GM20000 (cell line): ENCODE measurements around the gene HES2.

Experiments used
- DNase-seq: peaks from one replicate; pipeline ENCODE4 v3.0.0; 2012; ENCODE audit warnings: low spot score
- CTCF ChIP-seq: IDR thresholded peaks from 2 replicates; pipeline ENCODE4 v1.5.1; 2012; ENCODE audit warnings: mild to moderate bottlenecking, control low read depth; ENCODE audit errors: extremely low read depth, missing control alignments

Gene HES2

GRCh38 chr1:6412896-6413295 is 6.8 kb downstream of the HES2 start:
- TF ChIP-seq CTCF = no peak

DNA sequence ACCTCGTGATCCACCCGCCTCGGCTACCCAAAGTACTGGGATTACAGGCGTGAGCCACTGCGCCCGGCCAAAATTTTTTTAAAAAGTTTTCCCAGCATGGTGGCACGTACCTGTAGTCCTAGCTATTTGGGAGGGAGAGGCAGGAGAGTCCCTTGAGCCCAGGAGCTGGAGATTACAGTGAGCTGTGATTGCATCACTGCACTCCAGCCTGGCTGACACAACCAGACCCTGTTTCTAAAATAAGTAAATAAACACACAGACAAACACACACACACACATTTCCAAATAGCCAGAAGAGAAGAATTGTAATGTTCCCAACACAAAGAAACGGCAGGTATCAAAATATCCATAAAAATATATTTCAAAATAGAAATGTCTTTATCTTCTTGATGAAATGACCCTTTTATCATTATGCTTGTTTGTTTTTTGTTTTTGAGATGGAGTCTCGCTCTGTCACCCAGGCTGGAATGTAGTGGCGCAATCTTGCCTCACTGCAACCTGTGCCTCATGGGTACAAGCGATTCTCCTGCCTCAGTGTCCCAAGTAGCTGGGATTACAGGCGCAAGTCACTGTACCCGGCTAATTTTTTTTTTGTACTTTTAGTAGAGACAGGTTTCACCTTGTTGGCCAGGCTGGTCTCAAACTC is 9.3 kb downstream of the HES2 start:
- no peak for DNase-seq
- no peak for TF ChIP-seq CTCF

More at GRCh38 chr1:6412896-6413295, 6.8 kb downstream of the HES2 start:
- DNase-seq = no peak

DNA sequence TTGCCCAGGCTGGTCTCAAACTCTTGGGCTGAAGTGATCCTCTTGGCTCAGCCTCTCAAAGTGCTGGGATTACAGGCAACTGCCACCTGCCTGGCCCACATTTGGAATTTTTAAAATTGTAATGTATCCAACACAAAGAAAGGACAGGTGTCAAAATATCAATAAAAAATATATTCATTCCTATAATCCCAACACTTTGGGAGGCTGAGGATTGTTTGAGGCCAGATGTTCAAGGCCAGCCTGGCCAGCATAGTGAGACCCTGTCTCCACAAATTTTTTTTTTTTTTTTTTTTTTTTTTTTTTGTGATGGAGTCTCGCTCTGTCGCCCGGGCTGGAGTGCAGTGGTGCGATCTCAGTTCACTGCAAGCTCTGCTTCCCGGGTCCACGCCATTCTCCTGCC is 10.0 kb downstream of the HES2 start:
- no peak for TF ChIP-seq CTCF
- no peak for DNase-seq

DNA sequence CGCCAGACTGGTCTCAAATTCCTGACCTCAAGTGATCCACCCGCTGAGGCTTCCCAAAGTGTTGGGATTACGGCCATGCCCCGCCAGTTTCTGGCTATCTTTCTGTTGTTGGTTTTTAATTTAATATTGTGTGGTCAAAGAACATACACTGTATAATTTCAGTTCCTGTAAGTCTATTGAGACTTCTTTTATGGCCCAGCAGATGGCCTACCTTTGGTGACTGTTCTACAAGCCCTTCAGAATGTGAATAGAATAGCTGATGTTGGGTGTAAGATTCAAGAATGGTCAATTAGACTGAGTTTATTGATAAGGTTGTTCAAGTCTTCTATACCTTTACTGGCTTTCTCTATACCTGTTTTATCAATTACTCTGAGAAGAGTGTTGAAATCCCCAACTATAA is 10.7 kb downstream of the HES2 start:
- DNase-seq = no peak
- TF ChIP-seq CTCF = no peak

GRCh38 chr1:6408023-6408422 is 11.7 kb downstream of the HES2 start:
- TF ChIP-seq CTCF = no peak
- no peak for DNase-seq

DNA sequence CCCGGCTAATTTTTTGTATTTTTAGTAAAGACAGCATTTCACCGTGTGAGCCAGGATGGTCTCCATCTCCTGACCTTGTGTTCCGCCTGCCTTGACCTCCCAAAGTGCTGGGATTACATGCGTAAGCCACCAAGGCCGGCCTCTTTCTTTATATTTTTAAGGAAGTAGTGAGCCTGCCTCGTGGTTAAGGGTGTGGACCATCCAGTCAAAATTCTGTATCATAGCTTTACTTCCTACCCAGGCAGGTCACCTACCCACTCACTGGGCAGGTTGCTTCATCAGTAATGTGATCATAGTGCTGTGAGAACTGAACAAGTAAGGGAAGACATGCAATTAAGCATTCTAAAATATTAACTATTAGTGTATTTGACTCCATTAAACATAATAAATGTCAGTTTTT is 18.0 kb downstream of the HES2 start:
- no peak for TF ChIP-seq CTCF
- DNase-seq = no peak

GRCh38 chr1:6399294-6399693 is 20.4 kb downstream of the HES2 start:
- no peak for TF ChIP-seq CTCF
- DNase-seq = no peak
